ENCODE measurements around the gene PDE11A. TPM values are rescaled to one million over a fixed set of nuclear protein-coding genes. Genes with fewer than 3 reads are reported as not detected.

Gene PDE11A
- polyA plus RNA-seq, 2 of the 4 experiments (the other 2 are of a cell fraction), result 3.6 to 5.6 TPM

GRCh38 chr2:177691177-177691576 is 381.4 kb downstream of the PDE11A start (continued):
- TF ChIP-seq ELK1 (IDR thresholded peaks at IDR 0.05; ENCODE audit: low read depth, low read length) (no peak), KDM1A (IDR thresholded peaks at IDR 0.05; ENCODE audit: low read depth) (no peak), NPAS2 (CRISPR knock-in tag; IDR thresholded peaks at IDR 0.05; ENCODE audit: borderline replicate concordance) (no peak)

- Histone ChIP-seq H3K9me3 (no peaks in the 10 kb centered on the region), H3K4me2 (no peak overlapping the region), H3K4me3 (no peak overlapping the region), H3K27ac (no peak overlapping the region), H3K4me1 (peaks cover 18% of the 10 kb centered on the region)
- ChIA-PET POLR2A (no interaction called here), CTCF (no interaction called here)
- DNase-seq (ENCODE audit: low read depth in 1 of 2, low spot score in 1 of 2) (no peak), FAIRE-seq (no peak), ATAC-seq (no peak)
- TF ChIP-seq POLR2A (IDR thresholded peaks at IDR 0.05; ENCODE audit: low read length) (no peak), POLR2AphosphoS2 (conservative IDR thresholded peaks at IDR 0.05; ENCODE audit: low read length) (no peak), HEYL (CRISPR knock-in tag; IDR thresholded peaks at IDR 0.05) (no peak), MAZ (IDR thresholded peaks at IDR 0.05; ENCODE audit: borderline replicate concordance, low read depth, low read length) (no peak), MYC (IDR thresholded peaks at IDR 0.05; ENCODE audit: borderline replicate concordance, low read length) (no peak), ZSCAN20 (CRISPR knock-in tag; IDR thresholded peaks at IDR 0.05) (no peak), EP300 (IDR thresholded peaks at IDR 0.05) (no peak), HES2 (IDR thresholded peaks at IDR 0.05) (no peak), RCOR1 (IDR thresholded peaks at IDR 0.05; ENCODE audit: low read depth, low read length) (no peak), CHD2 (IDR thresholded peaks at IDR 0.05; ENCODE audit: low read length, partially characterized antibody) (no peak), PBX3 (IDR thresholded peaks at IDR 0.05) (no peak), ZFP36 (IDR thresholded peaks at IDR 0.05; ENCODE audit: borderline replicate concordance, partially characterized antibody) (no peak), REST (IDR thresholded peaks at IDR 0.05) (no peak), EHMT2 (IDR thresholded peaks at IDR 0.05; ENCODE audit: low read depth) (no peak), ZNF302 (CRISPR knock-in tag; IDR thresholded peaks at IDR 0.05) (no peak)
- 81% methylated on average over 4 of the region's 4 CpGs for WGBS (ENCODE audit: missing lambda C conversion rate)
These were observed 383.0 kb downstream of the PDE11A start for GRCh38 chr2:177689623-177690022.

GRCh38 chr2:177688844-177689243 is 383.7 kb downstream of the PDE11A start:
- no peak for FAIRE-seq
- CTCF ChIA-PET, result no interaction called here
- Histone ChIP-seq H3K4me2 (no peak overlapping the region), H3K4me3 (no peak overlapping the region), H3K27ac (no peak overlapping the region), H3K9me3 (no peaks in the 10 kb centered on the region), H3K4me1 (peaks cover 18% of the 10 kb centered on the region)
- no peak for ATAC-seq
- TF ChIP-seq USF2 (IDR thresholded peaks at IDR 0.05), result no peak
- peak; percentile 65 for TF ChIP-seq MAFK (IDR thresholded peaks at IDR 0.05; ENCODE audit: partially characterized antibody)
- 81% methylated on average over 5 of the region's 5 CpGs for WGBS (ENCODE audit: missing lambda C conversion rate)
- no peak for DNase-seq (ENCODE audit: low read depth in 1 of 2, low spot score in 1 of 2)
- POLR2A ChIA-PET, result no interaction called here

Measured in A549 (cell line).